ENCODE data around the gene RNPS1.
A peak's percentile ranks its signal among the peaks of the same experiment; 100 is the strongest.
"Not testable (repeated sequence)": the region's sequence is repeated elsewhere in the genome, so short reads cannot be mapped to it uniquely, and the experiment has no call there.

Gene RNPS1

DNA sequence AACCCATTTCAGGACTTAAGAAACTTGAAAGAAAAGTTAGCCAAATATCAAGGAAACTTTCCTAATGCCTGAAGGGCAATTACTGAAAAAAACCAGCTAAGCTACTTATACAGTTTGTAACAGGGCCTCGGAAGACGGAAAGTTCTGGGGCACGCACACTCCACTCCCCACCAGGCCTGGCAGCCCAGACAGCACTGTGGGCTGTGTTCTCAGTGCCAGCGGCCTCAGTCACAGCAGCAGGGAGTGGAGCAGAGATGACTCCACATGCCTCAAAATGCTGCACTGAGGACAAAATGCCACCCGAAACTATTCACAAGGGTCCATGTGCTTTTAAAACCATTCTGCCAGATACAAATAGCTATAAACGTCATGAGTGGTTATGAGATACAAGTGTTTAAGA, 10.2 kb downstream of the RNPS1 start:
- DNase-seq (ENCODE audit: low read depth in 2 of 2) = no peak

DNA sequence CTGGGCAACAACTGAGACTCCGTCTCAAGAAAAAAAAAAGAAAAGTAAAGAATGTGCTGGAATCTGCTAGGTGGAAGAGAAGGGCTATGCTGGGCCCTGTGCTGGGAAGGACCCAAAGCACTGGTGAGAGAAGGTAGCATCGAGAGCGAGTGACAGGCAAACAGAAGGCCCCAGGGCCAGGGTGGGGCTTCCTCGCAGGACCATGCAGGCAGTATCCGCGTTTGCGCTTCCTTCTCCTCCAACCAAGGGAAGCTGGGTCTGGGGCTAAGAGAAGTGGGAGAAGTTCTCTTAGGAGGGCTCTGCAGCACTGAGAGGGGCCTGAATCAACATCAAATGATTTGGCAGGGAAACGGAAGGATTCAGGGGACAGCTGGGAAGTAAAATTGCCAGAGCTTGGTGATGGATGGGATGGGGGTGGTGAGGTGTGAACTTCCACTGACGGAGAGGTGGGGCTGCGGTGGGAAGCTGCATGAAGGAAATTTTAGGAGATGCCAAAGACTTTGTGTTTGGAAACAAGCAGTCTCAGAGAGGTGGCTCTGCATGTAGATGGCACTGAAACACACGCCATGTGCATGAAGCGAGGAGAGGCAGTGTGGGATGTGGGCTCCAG, 11.3 kb downstream of the RNPS1 start:
- no peak for DNase-seq (ENCODE audit: low read depth in 2 of 2)

DNA sequence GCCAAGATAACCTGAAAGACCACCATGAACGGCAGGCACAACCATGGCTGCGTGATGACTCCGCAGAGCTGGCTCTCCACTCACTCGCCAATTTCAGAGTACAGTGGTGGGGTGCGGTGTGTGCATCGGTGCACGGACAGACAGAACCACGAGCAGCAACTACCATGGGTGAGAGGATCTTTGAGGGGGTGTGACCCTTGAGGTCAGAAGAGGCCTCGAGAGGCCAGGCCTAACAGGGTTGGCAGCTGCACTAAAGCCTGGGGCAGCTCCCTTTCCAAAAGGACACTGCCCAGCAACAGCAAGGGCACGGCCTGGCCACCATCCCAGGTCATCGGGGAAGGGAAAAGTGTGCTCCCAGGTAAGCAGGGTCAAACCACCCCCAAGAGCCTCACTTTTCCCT, 14.6 kb downstream of the RNPS1 start:
- no peak for DNase-seq (ENCODE audit: low read depth in 2 of 2)

DNA sequence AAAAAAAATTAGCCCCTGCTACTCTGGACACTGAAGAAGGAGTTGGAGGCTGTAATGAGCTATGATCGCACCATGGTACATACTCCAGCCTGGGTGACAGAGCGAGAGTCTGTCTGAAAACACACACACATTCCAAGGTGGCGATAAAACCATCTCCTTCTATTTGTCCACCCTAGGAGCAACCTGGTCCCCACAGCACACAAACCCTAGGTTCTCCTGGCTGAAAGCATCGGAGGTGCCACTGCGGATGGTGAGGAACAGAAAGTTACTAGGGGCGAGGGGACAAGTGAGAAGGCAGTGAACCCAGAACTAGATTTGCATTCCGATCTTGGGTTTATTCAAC, 15.1 kb downstream of the RNPS1 start:
- DNase-seq (ENCODE audit: low read depth in 2 of 2) = no peak

DNA sequence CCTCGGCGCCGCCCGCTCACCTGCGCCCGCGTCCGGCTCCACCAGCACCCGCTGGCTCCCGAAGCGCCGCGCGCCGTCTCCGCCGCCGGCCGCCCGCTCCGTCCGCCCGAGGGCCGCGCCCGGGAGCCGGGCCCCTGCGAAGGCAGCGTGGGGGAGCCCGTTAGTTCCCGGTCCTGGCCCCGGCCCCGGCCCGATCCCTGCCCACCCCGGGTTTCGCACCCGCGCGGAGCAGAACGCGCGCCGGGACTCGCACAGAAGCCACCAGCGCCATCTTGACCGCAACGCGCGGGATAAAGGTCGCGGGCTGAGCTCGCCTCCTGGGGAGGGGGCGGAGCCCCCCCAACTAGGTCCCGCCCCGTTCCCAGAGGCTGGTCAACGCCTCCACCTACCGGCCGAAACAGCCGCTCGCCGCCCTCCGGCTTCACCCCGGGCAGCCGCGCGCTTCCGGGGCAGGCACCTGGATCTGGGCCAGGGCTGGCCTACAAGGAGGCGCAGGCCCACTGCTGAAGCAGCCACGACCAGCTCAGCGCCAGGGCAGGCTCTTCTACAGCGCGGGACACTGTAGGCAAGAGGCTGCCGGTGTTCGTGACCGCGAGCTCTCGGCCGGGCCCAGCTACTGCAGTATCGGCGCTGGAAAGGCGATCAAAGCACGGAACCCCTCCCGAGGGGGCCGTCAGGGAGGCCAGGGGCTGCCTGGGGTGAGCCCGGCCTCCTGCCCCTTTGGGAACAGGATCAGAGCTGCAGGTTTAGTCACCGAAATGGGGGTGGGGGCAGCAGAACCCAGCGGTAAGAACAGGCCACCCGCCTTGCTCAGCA, 16.4 kb downstream of the RNPS1 start, which contains the start of gene ECI1:
TSS of gene ECI1 (minus strand) at position 292 of the 816 bp plus-strand sequence. CDS start at position 271, 21 bp downstream.
- DNase-seq (ENCODE audit: low read depth in 2 of 2) = peak; percentile 58 to 76

DNA sequence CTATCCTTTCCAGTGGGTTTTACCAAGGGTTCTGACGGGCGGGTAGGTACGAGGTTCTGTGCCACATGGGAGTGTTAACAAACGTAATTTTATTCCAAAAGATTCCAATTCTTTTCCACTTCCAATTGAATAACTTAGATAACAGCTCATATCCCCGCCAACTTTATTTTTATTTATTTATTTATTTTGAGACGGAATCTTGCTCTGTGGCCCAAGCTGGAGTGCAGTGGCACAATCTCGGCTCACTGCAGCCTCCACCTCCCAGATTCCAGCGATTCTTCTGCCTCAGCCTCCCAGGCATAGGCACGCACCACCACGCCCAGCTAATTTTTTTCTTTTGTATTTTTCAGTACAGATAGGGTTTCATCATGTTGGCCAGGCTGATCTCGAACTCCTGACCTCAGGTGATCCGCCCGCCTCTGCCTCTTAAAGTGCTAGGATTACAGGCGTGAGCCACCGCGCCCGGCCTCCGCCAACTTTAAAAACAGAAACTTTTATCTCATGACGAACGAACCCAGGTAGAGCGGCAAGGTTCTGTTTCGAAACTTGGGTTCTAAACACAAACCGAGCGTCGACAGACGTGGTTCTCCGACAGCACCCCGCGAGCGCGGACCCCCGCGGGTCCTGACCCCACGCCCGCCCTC, 17.2 kb downstream of the RNPS1 start:
- DNase-seq (ENCODE audit: low read depth in 2 of 2) = peak; percentile 24 to 32

DNA sequence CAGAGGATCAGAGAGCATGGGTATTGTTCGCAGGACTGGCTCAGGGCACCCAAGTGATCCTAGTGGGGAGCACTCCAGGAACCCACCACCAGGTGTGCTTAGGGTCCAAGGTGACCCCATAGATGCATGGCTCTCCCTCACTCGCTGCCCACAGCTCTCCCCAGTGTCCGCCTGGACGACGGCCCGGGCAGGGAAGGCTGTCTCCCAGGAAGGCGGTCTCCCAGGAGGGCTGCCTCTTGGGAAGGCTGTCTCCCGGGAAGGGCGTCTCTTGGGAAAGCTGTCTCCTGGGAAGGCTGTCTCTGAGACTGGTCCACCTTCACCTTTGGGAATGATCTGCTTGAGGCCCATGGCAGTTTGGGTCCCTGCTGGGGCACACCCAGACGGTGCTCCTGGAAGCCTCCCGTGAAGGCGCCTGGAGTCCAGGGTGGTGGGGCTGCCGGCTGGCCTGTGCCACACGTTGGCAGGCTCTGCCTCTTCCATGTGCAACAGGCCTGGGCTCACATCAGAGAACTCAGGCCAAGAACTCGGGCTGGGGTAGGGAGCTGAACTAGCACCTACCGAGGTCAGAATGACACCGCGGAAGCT, 21.5 kb downstream of the RNPS1 start:
- no peak for DNase-seq (ENCODE audit: low read depth in 2 of 2)

DNA sequence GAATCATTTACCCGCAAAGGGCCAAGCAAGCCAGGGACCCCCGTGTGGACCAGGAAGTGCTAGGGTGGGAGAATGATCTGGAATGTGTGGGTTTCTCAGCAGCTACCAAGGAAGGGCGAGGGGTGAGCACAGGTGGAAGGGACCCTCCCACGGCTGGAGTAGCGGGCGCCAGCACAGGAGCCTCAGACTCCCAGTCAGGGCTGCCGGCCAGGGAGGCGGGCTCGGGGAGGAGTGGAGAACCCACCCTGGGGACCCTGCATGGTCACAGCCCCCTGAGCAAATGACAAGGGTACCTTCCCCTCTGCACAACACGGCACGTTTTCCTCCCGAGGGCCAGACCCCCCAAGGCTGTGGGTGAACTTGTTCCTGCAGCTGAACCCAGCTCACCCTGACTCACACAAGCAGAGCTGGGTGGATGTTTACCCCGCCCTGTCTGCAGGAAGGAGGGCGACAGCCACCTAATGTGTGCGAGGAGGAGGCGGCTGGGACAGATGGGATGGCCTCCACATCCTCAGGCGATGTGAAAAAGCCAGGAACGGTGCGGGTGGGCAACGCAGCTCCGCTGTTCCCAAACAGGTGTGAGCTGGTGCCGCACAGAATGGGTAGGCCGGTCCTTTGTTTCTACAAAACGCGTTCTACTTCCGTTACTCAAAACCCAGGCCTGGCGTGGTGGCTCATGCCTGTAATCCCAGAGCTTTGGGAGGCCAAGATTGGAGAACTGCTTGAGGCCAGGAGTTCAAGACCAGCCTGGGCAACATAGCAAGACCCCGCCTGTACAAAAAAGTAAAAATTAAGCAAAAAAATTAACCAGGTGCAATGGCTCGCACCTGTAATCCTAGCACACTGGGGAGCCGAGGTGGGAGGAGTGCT, 22.8 kb downstream of the RNPS1 start:
- DNase-seq (ENCODE audit: low read depth in 2 of 2) = no peak

DNA sequence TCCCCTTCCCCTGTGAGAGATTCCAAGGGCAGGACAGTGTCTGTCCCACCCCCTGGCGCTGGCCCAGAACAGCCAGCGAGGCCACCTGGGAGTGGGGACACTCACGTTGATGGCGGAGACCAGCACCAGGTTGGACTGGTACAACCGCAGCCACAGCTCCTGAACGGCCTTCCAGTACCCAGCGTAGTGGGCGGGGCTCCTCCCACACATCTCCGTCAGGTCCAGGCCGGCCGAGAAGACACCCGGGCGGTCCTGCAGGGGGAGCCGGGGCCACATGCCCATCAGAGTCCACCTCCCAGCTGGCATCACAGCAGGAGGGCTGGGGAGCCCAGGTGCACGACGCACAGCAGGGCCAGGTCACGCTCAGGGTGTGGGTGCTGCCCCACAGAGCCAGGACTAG, 23.6 kb downstream of the RNPS1 start:
- no peak for DNase-seq (ENCODE audit: low read depth in 2 of 2)

DNA sequence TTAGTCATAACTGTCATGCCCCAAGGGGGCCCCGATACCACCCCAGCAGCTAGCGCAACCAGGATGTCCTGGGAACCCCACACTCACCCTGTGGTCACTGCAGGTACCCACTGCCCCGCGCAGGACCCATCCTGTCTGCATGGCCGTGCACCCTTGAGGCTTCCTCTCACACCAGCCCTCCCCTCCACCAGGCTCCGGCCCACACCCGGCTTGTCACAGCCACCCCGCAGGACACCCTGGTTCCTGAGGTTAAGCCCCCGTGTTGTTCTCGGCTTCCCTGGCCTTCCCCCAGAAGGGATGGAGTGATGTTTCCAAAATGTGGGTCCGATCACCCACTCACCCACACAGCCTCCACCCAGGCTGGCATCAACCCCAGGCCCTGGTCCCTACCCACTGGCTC, 24.1 kb downstream of the RNPS1 start:
- no peak for DNase-seq (ENCODE audit: low read depth in 2 of 2)

DNA sequence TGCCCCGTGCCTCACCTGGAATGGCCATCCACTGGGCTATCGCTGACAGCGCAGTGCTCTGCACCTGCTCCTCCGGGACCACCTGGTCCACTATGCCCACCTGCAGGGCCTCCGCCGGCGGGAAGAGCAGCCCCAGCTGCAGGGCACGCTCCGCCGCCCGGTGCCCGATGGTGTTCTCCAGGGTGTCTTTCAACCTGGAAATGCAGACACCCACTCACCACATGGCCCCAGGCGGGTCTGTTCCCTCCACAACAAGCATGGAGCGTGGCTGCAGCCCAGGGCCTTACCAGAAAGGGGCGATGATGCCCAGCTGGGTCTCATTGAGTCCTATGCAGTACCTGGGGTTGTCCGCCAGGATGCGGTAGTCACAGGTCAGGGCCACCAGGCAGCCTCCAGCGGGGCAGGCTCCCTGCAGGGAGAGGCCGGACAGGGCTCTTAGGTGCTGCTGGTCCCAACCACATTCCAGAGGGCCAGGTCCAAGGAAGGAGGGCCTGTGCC, 24.8 kb downstream of the RNPS1 start:
- DNase-seq (ENCODE audit: low read depth in 2 of 2) = no peak

DNA sequence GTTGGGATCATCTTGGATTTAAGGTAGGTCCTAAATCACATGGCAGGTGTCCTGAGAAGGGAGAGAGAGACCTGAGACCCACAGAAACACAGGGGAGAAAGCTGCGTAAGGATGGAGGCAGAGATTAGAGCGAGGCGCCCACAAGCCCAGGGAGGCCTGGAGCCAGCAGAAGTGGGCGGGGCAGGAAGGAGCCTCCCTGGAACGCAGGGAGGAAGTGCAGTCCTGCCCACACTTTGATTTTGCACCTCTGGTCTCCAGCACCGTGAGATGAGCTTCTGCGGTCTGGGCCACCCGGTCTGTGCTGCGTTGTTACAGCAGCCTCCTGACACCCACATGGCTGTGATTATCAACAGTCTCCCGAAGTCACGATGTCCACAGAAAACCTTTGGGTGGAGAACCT, 25.3 kb downstream of the RNPS1 start:
- DNase-seq (ENCODE audit: low read depth in 2 of 2) = no peak

DNA sequence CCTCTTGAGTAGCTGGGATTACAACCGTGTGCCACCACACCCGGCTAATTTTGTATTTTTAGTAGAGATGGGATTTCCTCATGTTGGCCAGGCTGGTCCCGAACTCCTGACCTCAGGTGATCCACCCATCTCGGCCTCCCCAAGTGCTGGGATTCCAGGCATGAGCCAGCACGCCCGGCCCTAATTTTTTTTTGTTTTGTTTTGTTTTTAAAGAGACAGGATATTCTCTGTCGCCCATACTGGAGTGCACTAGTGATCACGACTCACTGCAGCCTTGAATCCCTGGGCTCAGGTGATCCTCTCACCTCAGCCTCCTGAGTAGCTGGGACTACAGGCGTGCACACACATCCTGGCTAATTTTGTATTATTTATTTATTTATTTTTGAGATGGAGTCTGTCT, 27.6 kb downstream of the RNPS1 start:
- DNase-seq (ENCODE audit: low read depth in 2 of 2) = not testable (repeated sequence)

DNA sequence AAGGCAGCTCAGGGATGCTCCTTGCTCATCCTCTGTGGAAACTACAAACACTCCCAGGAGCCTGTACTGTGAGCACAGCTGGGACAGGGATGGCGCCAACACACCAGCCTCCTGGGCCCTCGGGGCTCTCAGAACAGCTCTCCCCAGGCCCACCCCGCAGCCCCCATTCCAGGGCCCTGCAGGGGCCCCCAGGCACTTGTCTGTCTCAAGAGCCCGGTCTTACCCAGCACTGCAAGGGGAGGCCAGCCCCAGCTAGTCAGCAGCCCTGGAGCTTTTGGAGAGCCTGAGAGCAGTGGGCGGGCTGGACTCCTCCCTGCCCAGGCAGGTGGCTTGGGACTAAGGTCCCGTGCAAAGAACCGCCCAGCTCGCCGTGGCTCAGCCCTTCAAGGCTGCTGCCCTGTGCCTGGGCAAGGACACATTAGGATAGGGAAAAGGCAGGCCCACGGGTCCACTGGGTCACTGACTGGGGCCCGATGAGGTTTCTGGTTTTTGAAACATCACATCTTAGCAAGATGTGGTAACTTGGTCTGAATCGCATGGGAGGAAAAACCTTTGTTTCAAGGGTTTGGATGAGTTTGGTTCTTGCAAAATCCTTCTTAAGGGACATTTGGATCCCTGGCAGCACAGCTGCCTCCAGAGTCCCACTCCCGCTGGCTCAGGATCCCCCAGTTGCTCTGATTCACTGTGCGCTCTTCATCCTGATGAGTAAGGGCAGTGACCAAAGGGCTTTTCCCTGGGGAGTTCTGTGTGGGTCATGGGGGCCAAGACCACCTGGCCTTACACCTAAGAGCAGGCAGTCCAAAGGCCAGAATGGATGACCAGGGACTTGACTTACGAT, 28.9 kb downstream of the RNPS1 start:
- DNase-seq (ENCODE audit: low read depth in 2 of 2) = no peak

DNA sequence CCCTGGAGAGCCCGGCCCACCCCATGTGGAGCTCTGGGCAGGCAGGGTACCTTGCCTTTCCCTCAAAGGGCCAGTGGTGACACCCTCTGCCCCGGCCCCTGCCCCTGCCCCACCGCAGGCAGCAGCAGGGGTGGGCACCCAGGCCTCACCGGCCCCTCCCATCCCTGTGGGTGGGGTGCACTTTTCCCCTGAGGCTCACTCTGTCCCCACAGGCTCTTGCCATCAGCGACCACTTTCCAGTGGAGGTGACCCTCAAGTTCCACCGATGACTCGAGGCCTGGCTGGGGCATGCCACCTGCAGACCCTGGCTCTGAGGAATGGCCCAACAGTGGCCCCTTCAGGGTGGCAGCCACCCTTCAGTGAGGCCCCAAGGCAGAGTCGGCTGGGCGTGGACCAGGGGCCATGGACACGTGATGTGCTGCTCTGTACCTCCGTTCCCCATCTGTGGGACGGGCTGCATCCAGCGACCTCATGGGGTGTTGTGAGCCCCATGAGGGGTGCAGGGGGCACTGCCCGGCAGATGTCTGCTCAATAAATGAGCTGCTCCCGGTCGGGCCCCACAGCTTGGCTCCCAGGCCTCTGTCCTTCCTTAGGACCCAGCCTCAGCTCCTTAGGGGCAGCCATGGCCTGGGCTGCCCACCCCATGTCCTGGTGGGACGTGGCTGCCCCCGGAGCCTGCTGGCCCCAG, 29.6 kb downstream of the RNPS1 start:
- DNase-seq (ENCODE audit: low read depth in 2 of 2) = no peak

DNA sequence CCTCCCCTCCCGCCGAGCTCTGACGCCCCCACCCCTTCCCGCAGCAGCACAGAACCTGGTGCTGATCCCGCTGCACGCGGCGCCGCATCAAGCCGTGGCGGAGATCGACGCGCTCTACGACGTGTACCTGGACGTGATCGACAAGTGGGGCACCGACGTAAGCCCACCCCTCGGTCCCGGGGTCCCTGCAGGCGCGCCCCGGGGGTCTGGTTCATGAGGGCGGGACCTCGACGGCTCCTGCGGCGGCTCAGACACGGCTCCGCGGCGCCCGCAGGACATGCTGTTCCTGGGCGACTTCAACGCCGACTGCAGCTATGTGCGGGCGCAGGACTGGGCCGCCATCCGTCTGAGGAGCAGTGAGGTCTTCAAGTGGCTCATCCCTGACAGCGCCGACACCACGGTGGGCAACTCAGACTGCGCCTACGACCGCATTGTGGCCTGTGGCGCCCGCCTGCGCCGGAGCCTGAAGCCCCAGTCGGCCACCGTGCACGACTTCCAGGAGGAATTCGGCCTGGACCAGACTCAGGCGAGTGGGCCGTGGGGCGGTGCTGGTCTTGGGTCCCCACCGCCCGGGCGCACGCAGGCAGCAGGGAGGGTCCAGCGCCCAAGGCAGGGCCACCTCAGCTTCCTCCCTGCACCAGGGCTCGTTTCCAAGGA, 30.3 kb downstream of the RNPS1 start:
- no peak for DNase-seq (ENCODE audit: low read depth in 2 of 2)

DNA sequence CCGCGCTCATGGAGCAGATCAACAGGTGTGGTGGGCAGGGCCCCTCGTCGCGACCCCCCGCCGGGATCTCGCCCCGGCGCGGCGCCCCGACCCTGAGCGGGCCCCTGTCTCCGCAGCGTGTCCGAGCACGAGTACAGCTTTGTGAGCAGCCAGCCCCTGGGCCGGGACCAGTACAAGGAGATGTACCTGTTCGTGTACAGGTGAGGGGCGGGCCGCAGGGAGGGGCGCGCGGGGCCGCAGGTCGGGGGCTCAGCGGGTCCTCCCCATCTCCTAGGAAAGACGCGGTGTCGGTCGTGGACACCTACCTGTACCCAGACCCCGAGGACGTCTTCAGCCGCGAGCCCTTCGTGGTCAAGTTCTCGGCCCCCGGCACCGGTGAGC, 30.8 kb downstream of the RNPS1 start:
- DNase-seq (ENCODE audit: low read depth in 2 of 2) = no peak

DNA sequence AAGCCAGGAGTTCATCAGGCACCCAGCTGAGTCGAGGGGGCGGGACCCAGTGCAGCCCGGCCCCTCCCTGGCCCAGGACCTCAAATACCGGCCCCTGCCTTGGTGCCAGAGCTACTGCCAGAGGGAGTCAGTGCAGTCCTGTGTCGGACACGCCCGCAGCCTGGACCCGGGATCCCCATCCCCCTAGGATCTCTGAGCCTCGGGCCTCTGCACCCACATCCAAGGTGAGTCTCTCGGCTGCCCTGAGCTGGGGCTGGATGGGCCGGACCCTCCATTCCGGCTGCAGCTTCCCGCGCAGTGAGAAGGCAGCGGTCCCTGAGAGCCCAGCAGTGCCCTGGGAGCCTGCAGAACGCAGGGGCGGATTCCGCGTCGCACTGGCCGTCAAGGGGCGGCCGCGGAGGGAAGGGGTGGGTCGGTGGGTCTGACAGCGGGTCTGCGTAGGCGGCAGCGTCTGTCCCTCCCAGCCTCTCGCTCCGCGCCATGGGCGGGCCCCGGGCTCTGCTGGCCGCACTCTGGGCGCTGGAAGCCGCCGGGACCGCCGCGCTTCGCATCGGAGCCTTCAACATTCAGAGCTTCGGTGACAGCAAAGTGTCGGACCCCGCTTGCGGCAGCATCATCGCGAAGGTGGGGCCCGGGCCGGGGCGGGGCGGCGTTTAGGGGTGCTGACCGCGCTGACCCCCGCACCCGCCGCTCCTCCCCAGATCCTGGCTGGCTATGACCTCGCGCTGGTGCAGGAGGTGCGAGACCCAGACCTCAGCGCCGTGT, 31.4 kb downstream of the RNPS1 start, which contains the start of gene DNASE1L2:
TSS of gene DNASE1L2 (plus strand) at position 108 of the 765 bp plus-strand sequence. CDS start at position 481, 373 bp downstream.
- no peak for DNase-seq (ENCODE audit: low read depth in 2 of 2)

Measured in stimulated activated CD4-positive, alpha-beta T cell treated with anti-CD3 and anti-CD28 coated beads, Interleukin-1b, Interleukin-23, amount 100 ng/mL, for 4 hours (primary cell).